Spinal cord (tissue), 10 donors: ENCODE measurements around the gene MYCT1. TPM values are rescaled to one million over a fixed set of nuclear protein-coding genes. Genes with fewer than 3 reads are reported as not detected.

Experiments
- DNase-seq, 6 donors: peaks; one replicate each; pipeline versions ENCODE4 v3.0.0 to v3.0.0-alpha.2; 2013 to 2015; ENCODE audit warnings: low spot score in 6 of 6, low read depth in 4 of 6
- H3K27ac ChIP-seq: one replicate; pipeline ENCODE4 v1.5.1; 2013; ENCODE audit warnings: low read depth, low read length, control low read depth
- H3K27me3 ChIP-seq: one replicate; pipeline ENCODE4 v1.6.1; 2013; ENCODE audit warnings: low read length; ENCODE audit not compliant: control insufficient read depth, insufficient read depth
- H3K36me3 ChIP-seq: one replicate; pipeline ENCODE4 v1.6.1; 2013; ENCODE audit warnings: low read length; ENCODE audit not compliant: control insufficient read depth, insufficient read depth
- H3K4me1 ChIP-seq: one replicate; pipeline ENCODE4 v1.6.1; 2013; ENCODE audit warnings: low read length; ENCODE audit not compliant: control insufficient read depth, insufficient read depth
- H3K4me3 ChIP-seq: one replicate; pipeline ENCODE4 v1.5.1; 2013; ENCODE audit warnings: low read depth, low read length, control low read depth
- H3K9me3 ChIP-seq: one replicate; pipeline ENCODE4 v1.6.1; 2013; ENCODE audit warnings: low read length; ENCODE audit not compliant: control insufficient read depth, insufficient read depth
- WGBS: methylation state at CpG from one replicate; pipeline ENCODE4 v1.1.5; 2013; ENCODE audit warnings: missing lambda C conversion rate; ENCODE audit not compliant: insufficient coverage; 5-methylcytosine and 5-hydroxymethylcytosine counted together
- polyA plus RNA-seq, 2 donors: library from polyadenylated mRNA; unstranded; fragments of 120-200 nt; gene quantifications; one replicate each; pipeline ENCODE4 v1.2.1, GENCODE V29; 2013; ENCODE audit not compliant: insufficient read length in 2 of 2
- total RNA-seq, 2 donors: library from RNA; depleted of rRNA in 1 of 2; stranded (reverse); fragments of 120-200 nt in 1 of 2; fragments of >200 nt in 1 of 2; gene quantifications; one replicate each; pipeline versions ENCODE4 v1.2.3 to v1.2.4, GENCODE V29; 2013 to 2014
- donor health status: healthy.

MYCT1 gene
- total and polyA plus RNA-seq, 4 donors = 6.2 to 16.9 (median 10.4) TPM

- DNase-seq = no peak
- H3K36me3 ChIP-seq = no peaks in the 10 kb centered on the region
- H3K4me1 ChIP-seq = no peaks in the 10 kb centered on the region
- no CpG with 5 or more reads among the region's 2 CpGs for WGBS
- no peaks in the 10 kb centered on the region for H3K27me3 ChIP-seq
- H3K4me3 ChIP-seq = no peak overlapping the region
- H3K27ac ChIP-seq = no peak overlapping the region
- peaks cover 4% of the 10 kb centered on the region for H3K9me3 ChIP-seq
Observed at GRCh38 chr6:152705327-152705726, 7.6 kb downstream of the MYCT1 start.

- H3K4me3 ChIP-seq = no peak overlapping the region
- no peaks in the 10 kb centered on the region for H3K9me3 ChIP-seq
- H3K36me3 ChIP-seq = no peaks in the 10 kb centered on the region
- no peak overlapping the region for H3K27ac ChIP-seq
- H3K27me3 ChIP-seq = no peaks in the 10 kb centered on the region
- no peaks in the 10 kb centered on the region for H3K4me1 ChIP-seq
- no CpG with 5 or more reads among the region's 3 CpGs for WGBS
- DNase-seq = no peak
Observed at GRCh38 chr6:152716322-152716721, 18.6 kb downstream of the MYCT1 start.

DNA sequence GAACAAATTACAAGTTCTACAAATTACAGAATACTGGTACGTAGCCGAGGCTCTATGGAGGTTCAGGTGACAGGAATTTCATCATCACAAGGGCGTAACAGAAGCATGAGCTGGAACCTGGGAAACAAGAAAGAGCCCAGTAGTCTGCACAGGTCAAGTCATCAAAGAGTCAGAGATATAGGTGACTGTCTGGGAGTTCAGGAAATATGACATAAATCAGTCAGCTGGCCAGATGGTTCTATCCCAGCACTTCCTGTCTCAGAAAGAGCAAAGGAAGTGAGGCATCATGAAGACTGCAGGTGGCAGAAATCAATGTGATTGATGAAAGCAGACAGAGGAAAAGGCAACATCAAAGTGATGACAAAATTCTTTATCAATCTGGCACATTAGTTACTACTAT, 23.3 kb downstream of the MYCT1 start:
- Histone ChIP-seq H3K4me3 (no peak overlapping the region), H3K9me3 (no peaks in the 10 kb centered on the region), H3K36me3 (no peaks in the 10 kb centered on the region), H3K27me3 (no peaks in the 10 kb centered on the region), H3K4me1 (no peaks in the 10 kb centered on the region), H3K27ac (no peak overlapping the region)
- no peak for DNase-seq
- 100% methylated on average over 1 of the region's 3 CpGs for WGBS

GRCh38 chr6:152721956-152722355, 24.3 kb downstream of the MYCT1 start:
- Histone ChIP-seq H3K4me1 (no peaks in the 10 kb centered on the region), H3K27me3 (no peaks in the 10 kb centered on the region), H3K4me3 (no peak overlapping the region), H3K27ac (no peak overlapping the region), H3K36me3 (no peaks in the 10 kb centered on the region), H3K9me3 (no peaks in the 10 kb centered on the region)
- no peak for DNase-seq
- WGBS = 93% methylated on average over 1 of the region's 4 CpGs

DNA sequence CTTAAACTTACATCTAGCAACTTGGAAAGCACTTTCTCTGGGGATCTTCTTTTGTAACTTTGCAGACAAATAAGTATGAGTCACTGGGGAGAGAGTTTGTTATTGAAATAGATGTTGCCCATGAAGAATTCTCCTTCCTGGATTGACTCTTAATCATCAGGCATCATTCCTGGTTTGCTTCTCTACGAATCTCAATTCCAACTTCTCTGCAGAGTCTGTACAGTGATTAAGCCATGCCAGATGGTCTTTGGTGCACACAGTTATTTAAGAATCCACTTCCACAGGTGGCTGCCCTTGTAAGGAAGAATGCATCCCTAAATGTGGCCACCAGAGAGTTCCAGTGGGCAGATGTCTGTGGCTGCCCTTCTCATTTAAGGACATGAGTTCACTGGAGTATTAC, 25.7 kb downstream of the MYCT1 start:
- WGBS = no CpG with 5 or more reads among the region's 1 CpG

DNA sequence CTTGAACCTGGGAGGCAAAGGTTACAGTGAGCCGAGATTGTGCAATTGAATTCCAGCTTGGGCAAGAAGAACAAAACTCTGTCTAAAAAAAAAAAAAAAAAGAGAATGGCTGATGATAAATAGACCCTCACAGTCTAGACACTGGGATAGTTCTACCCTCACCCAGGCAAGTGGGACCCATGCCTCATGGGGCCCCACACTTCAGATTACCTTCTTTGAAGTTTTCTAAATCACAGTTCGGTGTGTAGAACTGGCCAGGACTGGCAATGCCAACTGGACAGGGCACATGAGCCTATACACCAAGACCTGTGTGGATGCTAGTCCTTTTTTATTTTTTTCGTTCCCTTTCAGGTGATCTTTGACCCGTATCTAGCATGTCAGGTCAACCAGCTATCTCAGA, 28.6 kb downstream of the MYCT1 start:
- Histone ChIP-seq H3K4me1 (no peaks in the 10 kb centered on the region), H3K9me3 (no peaks in the 10 kb centered on the region), H3K27me3 (no peaks in the 10 kb centered on the region), H3K4me3 (no peak overlapping the region), H3K36me3 (no peaks in the 10 kb centered on the region), H3K27ac (no peak overlapping the region)
- no peak for DNase-seq
- WGBS = 74% methylated on average over 3 of the region's 4 CpGs

More for the DNA sequence above, 25.7 kb downstream of the MYCT1 start:
- H3K9me3 ChIP-seq = no peaks in the 10 kb centered on the region
- H3K4me3 ChIP-seq = no peak overlapping the region
- H3K36me3 ChIP-seq = no peaks in the 10 kb centered on the region
- H3K27ac ChIP-seq = no peak overlapping the region
- no peak for DNase-seq
- H3K4me1 ChIP-seq = no peaks in the 10 kb centered on the region
- H3K27me3 ChIP-seq = no peaks in the 10 kb centered on the region

DNA sequence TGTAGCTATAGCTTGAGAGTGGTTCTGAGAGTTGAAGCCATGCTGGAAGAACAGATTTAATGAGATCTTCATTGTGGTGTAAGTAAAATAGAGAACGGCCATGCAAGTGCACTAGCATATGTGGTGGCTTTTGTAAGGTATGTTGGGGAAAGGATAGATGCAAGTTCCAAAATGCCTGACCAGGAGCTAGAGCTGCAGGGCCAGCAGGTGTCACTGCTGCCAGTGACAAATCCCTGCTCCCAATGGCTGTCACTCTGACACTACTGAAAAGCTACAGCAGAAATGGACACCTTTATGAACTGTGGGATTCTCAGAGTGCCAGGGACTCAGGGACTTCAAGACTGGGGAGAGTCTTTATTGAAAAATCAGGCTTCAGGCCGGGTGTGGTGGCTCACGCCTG, 29.8 kb downstream of the MYCT1 start:
- no peak for DNase-seq
- Histone ChIP-seq H3K9me3 (no peaks in the 10 kb centered on the region), H3K27ac (no peak overlapping the region), H3K4me1 (no peaks in the 10 kb centered on the region), H3K27me3 (no peaks in the 10 kb centered on the region), H3K36me3 (no peaks in the 10 kb centered on the region), H3K4me3 (no peak overlapping the region)
- 90% methylated on average over 3 of the region's 3 CpGs for WGBS

GRCh38 chr6:152734630-152735029, 36.9 kb downstream of the MYCT1 start:
- H3K4me1 ChIP-seq = no peaks in the 10 kb centered on the region
- no peak overlapping the region for H3K27ac ChIP-seq
- H3K36me3 ChIP-seq = no peaks in the 10 kb centered on the region
- peaks cover 3% of the 10 kb centered on the region for H3K9me3 ChIP-seq
- H3K27me3 ChIP-seq = no peaks in the 10 kb centered on the region
- no peak overlapping the region for H3K4me3 ChIP-seq
- DNase-seq = no peak
- whole genome bisulfite sequencing = no CpG with 5 or more reads among the region's 2 CpGs

- no peaks in the 10 kb centered on the region for H3K36me3 ChIP-seq
- no peak overlapping the region for H3K4me3 ChIP-seq
- WGBS = no CpG with 5 or more reads among the region's 2 CpGs
- peaks cover 3% of the 10 kb centered on the region for H3K9me3 ChIP-seq
- no peaks in the 10 kb centered on the region for H3K27me3 ChIP-seq
- no peaks in the 10 kb centered on the region for H3K4me1 ChIP-seq
- H3K27ac ChIP-seq = no peak overlapping the region
- DNase-seq = no peak
Observed at GRCh38 chr6:152736687-152737273, 39.1 kb downstream of the MYCT1 start.

- Histone ChIP-seq H3K36me3 (no peaks in the 10 kb centered on the region), H3K4me3 (no peak overlapping the region), H3K27ac (no peak overlapping the region), H3K27me3 (peaks cover under 1% of the 10 kb centered on the region), H3K9me3 (no peaks in the 10 kb centered on the region), H3K4me1 (no peaks in the 10 kb centered on the region)
- no peak for DNase-seq
- WGBS = 96% methylated on average over 4 of the region's 4 CpGs
Observed at GRCh38 chr6:152745509-152746171, 47.9 kb downstream of the MYCT1 start.
